RWPE2 (cell line): ENCODE data around the gene E2F4.

Experiments
- ATAC-seq: fragments of 200-7000 bp; cut with Tn5 transposase; 3 replicates; pipeline ENCODE4 v1.9.1; 2021; ENCODE audit warnings: low read depth
- DNase-seq: peaks from one replicate; pipeline ENCODE4 v3.0.0-alpha.2; 2020; ENCODE audit warnings: low spot score
- H3K27ac ChIP-seq: fragments of 450-650 bp; 2 replicates; pipeline ENCODE4 v1.5.1; 2017; ENCODE audit warnings: mild to moderate bottlenecking; ENCODE audit not compliant: poor library complexity, severe bottlenecking
- H3K27me3 ChIP-seq: fragments of 250-450 bp; sonication (Bioruptor Pico); 2 replicates; pipeline ENCODE4 v1.5.1; 2021; ENCODE audit warnings: mild to moderate bottlenecking, moderate library complexity; ENCODE audit not compliant: insufficient read depth, poor library complexity, severe bottlenecking
- H3K36me3 ChIP-seq: fragments of 250-450 bp; sonication (Bioruptor Pico); 2 replicates; pipeline ENCODE4 v1.5.1; 2020; ENCODE audit warnings: low read depth, mild to moderate bottlenecking, moderate library complexity
- H3K4me1 ChIP-seq: fragments of 250-450 bp; sonication (Bioruptor Pico); 2 replicates; pipeline ENCODE4 v1.5.1; 2021; ENCODE audit warnings: mild to moderate bottlenecking, moderate library complexity; ENCODE audit not compliant: insufficient read depth, poor library complexity, severe bottlenecking
- H3K4me3 ChIP-seq: fragments of 250-450 bp; sonication (Bioruptor Pico); 2 replicates; pipeline ENCODE4 v1.5.1; 2021; ENCODE audit warnings: mild to moderate bottlenecking, moderate library complexity; ENCODE audit not compliant: severe bottlenecking
- H3K9me3 ChIP-seq: fragments of 250-450 bp; sonication (Bioruptor Pico); 2 replicates; pipeline ENCODE4 v1.5.1; 2021; ENCODE audit warnings: mild to moderate bottlenecking, moderate library complexity; ENCODE audit not compliant: severe bottlenecking
- CTCF ChIP-seq: fragments of 450-650 bp; IDR thresholded peaks from one replicate; pipeline ENCODE4 v1.5.1; 2017; ENCODE audit warnings: mild to moderate bottlenecking, moderate library complexity; ENCODE audit not compliant: poor library complexity, severe bottlenecking

E2F4 gene

DNA sequence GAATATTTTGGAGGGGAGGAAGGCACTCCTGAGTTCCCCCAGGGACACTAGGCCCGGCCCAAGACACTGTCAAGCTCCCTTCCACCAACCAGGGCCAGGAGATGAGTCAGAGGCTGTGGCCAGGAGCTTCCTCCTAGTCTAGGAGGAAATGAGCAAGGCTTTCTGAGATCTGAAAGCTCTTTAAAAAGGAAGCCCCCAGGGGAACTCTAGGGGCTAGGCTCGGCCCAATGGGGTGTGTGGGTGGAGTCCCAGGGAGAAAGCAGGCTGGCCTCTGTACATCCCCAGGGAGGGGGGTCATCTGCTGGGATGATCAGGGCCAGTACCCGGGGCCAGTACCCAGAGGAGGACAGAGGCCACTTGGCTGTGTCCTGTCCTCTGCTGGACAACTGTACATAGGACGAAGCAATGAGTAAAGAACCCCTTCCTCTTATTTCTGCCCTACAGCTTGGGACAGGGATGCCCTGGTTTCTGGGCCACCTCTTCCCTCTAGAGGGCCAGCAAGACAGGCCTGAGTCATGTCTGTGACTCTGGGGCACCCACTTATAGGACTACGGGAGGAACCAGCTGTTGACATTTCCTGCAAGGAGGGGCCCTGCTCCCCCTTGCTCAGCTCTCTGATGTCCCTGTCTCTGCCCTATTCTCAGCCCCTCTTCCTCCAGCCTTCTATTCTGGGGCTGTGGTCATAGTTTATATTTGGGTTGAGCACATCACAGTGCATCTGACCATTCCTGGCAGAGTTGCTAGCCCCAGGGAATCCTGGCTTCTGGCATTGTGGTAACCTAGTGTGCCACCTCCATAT, 52.6 kb downstream of the E2F4 start:
- Histone ChIP-seq H3K36me3 (peaks cover 20% of the 10 kb centered on the region), H3K4me3 (no peak overlapping the region), H3K4me1 (peaks cover 64% of the 10 kb centered on the region), H3K9me3 (no peaks in the 10 kb centered on the region), H3K27me3 (no peaks in the 10 kb centered on the region), H3K27ac (peak overlapping the region; percentile 92)
- peak; percentile 23 for TF ChIP-seq CTCF
- peak; percentile 93 for DNase-seq
- peak; percentile 47 for ATAC-seq

DNA sequence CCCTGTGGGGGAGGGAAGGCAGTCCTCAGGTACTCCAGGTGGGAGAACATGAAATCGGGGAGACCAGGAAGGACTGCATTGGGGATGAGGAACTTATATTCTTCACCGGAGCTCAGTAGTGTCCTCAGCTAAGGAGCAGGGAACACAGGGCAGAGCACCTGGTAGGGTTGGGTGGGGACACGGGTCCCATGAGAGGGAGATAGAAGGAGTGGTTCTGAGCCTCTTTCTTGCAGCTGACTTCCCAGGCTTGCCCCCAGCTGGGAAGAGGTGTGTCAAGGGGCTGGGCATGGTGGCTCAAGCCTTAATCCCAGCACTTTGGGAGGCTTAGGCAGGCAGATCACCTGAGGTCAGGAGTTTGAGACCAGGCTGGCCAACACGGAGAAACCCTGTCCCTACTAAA, 53.2 kb downstream of the E2F4 start:
- peak overlapping the region; percentile 92 for H3K27ac ChIP-seq
- H3K4me3 ChIP-seq: no peak overlapping the region
- TF ChIP-seq CTCF: no peak
- peaks cover 62% of the 10 kb centered on the region for H3K4me1 ChIP-seq
- DNase-seq (no peak), ATAC-seq (no peak)
- peaks cover 14% of the 10 kb centered on the region for H3K36me3 ChIP-seq
- H3K9me3 ChIP-seq: no peaks in the 10 kb centered on the region
- no peaks in the 10 kb centered on the region for H3K27me3 ChIP-seq

GRCh38 chr16:67245674-67246080, 53.7 kb downstream of the E2F4 start:
- Histone ChIP-seq H3K4me1 (peaks cover 57% of the 10 kb centered on the region), H3K9me3 (no peaks in the 10 kb centered on the region), H3K27ac (peak overlapping the region; percentile 92)

GRCh38 chr16:67246081-67246755, 54.3 kb downstream of the E2F4 start:
- Histone ChIP-seq H3K9me3 (no peaks in the 10 kb centered on the region), H3K27me3 (no peaks in the 10 kb centered on the region), H3K27ac (peak overlapping the region; percentile 92), H3K4me1 (peaks cover 52% of the 10 kb centered on the region), H3K36me3 (peaks cover 8% of the 10 kb centered on the region; the same call in 1 of the 2 replicates), H3K4me3 (peak overlapping the region; percentile 56)
- DNase-seq: no peak
- TF ChIP-seq CTCF: peak; percentile 46
- peak; percentile 28 for ATAC-seq

More at GRCh38 chr16:67245674-67246080, 53.7 kb downstream of the E2F4 start:
- peak overlapping the region; percentile 56 for H3K4me3 ChIP-seq
- ATAC-seq (no peak), DNase-seq (no peak)
- no peaks in the 10 kb centered on the region for H3K27me3 ChIP-seq
- no peak for TF ChIP-seq CTCF
- peaks cover 9% of the 10 kb centered on the region for H3K36me3 ChIP-seq
